Tibial artery (tissue), 4 donors: ENCODE measurements around the gene LEKR1.

Experiments
- DNase-seq, 2 donors: peaks; one replicate each; pipeline ENCODE4 v3.0.0-alpha.2; 2019
- H3K27ac ChIP-seq, 2 donors: fragments of 200-600 bp; sonication (generic) in 1 of 2; 1 replicate in 1 of 2; 2 replicates in 1 of 2; pipeline ENCODE4 v1.5.1; 2018 to 2019; ENCODE audit warnings: mild to moderate bottlenecking in 1 of 2
- H3K27me3 ChIP-seq, 2 donors: fragments of 200-600 bp; sonication (generic) in 1 of 2; one replicate each; pipeline versions ENCODE4 v1.5.1 to v1.6.0; 2016 to 2019
- H3K36me3 ChIP-seq, 3 donors: fragments of 200-600 bp; sonication (generic) in 2 of 3; one replicate each; pipeline ENCODE4 v1.5.1; 2016 to 2019; ENCODE audit warnings: mild to moderate bottlenecking in 2 of 3
- H3K4me1 ChIP-seq, 4 donors: fragments of 200-600 bp; sonication (generic) in 2 of 4; 1 replicate in 3 of 4; 2 replicates in 1 of 4; pipeline ENCODE4 v1.5.1; 2016 to 2019
- H3K4me3 ChIP-seq, 2 donors: fragments of 200-600 bp; sonication (generic) in 1 of 2; 1 replicate in 1 of 2; 2 replicates in 1 of 2; pipeline ENCODE4 v1.5.1; 2018 to 2019; ENCODE audit warnings: mild to moderate bottlenecking in 2 of 2
- H3K9me3 ChIP-seq, 3 donors: fragments of 200-600 bp; sonication (generic) in 1 of 3; one replicate each; pipeline ENCODE4 v1.5.1; 2016 to 2019
- intact Hi-C: fragments of 100-400 bp; cut with DNase I; formaldehyde crosslinking; loops from one replicate; pipeline ENCODE4 v1.15.0; 2023; ENCODE audit warnings: low total_unique reads
- TF ChIP-seq, protein P1 (sequence below), 2 experiments: fragments of 200-600 bp in 1 of 2; fragments of 450-650 bp in 1 of 2; IDR thresholded peaks; one replicate each; pipeline ENCODE4 v1.5.1; 2017 to 2019; ENCODE audit warnings: antibody characterized with exemption in 2 of 2, mild to moderate bottlenecking in 1 of 2, moderate library complexity in 1 of 2

LEKR1 gene

GRCh38 chr3:156826144-156826895 is at the start of gene LEKR1:
LEKR1 (plus strand) TSS chr3:156826353; CDS start chr3:156829330, 2,977 bp downstream.
- H3K27ac ChIP-seq: peak within 1 kb of the TSS; percentile 84 to 89
- H3K36me3 ChIP-seq: no peaks in the 10 kb centered on the region
- DNase-seq: peak; percentile 76 to 91
- no peaks in the 10 kb centered on the region for H3K9me3 ChIP-seq
- peaks cover 0 to 7% (median 3%) of the 10 kb centered on the region in 4 donors for H3K4me1 ChIP-seq
- H3K4me3 ChIP-seq: peak within 1 kb of the TSS; percentile 67 to 74
- intact Hi-C loops: loop anchor here (5.0 to 10.0 kb wide), 3 partner anchors 149 to 308 kb away; partner anchors contain the start of gene SSR3
- TF ChIP-seq, protein P1, sequence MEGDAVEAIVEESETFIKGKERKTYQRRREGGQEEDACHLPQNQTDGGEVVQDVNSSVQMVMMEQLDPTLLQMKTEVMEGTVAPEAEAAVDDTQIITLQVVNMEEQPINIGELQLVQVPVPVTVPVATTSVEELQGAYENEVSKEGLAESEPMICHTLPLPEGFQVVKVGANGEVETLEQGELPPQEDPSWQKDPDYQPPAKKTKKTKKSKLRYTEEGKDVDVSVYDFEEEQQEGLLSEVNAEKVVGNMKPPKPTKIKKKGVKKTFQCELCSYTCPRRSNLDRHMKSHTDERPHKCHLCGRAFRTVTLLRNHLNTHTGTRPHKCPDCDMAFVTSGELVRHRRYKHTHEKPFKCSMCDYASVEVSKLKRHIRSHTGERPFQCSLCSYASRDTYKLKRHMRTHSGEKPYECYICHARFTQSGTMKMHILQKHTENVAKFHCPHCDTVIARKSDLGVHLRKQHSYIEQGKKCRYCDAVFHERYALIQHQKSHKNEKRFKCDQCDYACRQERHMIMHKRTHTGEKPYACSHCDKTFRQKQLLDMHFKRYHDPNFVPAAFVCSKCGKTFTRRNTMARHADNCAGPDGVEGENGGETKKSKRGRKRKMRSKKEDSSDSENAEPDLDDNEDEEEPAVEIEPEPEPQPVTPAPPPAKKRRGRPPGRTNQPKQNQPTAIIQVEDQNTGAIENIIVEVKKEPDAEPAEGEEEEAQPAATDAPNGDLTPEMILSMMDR (IDR thresholded peaks at IDR 0.05): no peak
- no peaks in the 10 kb centered on the region for H3K27me3 ChIP-seq

DNA sequence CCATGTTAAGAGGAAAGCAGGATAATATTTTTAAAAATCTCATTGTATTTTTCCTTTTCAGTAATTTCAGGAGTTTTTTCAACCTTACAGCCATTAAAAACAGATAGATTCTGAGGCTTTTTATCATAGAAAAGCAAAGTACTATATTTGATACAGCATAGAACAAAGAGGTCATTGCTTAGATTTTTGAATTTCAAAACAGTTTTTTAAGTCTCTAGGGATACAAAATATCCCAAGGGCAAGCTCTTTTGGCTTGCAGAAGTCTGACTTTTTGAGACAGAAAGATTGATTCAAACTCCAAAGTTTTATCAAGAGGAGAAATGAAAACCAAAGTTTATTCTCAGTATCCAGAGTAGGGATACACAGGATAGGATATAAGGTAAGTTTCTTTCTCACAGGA is 49.3 kb upstream of the LEKR1 start:
- no peak overlapping the region for H3K4me3 ChIP-seq
- DNase-seq: no peak
- peaks cover 0 to 4% (median 0%) of the 10 kb centered on the region in 4 donors for H3K4me1 ChIP-seq
- TF ChIP-seq, protein P1 (IDR thresholded peaks at IDR 0.05): no peak
- intact Hi-C loops: no loop called here
- no peaks in the 10 kb centered on the region for H3K27me3 ChIP-seq
- H3K9me3 ChIP-seq: no peaks in the 10 kb centered on the region
- H3K27ac ChIP-seq: no peak overlapping the region
- no peaks in the 10 kb centered on the region for H3K36me3 ChIP-seq

DNA sequence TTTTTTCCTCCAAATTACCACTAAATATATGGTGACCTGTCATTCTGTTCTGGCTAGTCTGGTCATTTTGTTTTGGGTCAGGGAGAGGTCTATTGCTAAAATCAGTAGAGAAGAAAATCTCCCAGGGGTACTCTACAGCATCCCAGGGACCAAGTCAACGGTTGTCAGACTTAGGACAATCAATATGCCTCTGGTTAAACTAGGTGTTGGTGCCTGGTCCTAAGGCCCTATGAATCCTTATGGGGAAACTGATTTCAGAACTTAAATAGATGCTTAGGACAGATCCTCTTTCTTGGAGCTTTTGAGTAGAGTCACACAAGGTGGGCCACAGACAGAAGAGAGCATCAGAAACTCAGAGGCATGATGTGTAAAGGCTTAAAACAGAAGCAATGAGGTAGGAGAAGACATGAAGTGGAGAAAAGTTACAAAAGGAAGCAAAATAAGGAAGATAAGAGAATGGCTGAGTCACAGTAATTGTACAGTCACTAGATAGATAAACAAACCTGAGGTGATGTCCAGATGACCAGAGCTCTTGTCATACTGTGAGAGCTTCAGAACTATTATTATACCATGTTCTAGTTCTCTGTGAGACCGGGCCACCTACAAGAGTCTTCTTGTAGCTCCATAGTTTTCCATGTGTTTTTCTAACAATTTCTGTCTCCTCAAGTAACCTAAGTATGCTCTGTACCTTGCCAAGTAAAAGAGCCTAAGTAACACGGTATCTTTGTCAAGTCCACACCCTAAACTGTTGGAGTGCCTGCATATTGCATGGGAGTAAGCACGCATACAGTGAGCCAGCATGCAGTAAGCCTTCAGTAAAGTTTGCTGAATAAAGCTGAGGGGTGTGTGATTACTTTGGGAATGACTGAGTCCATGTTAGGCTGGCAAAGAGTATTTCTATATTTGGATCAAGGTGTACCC is 44.6 kb upstream of the LEKR1 start:
- no peaks in the 10 kb centered on the region for H3K9me3 ChIP-seq
- intact Hi-C loops: no loop called here
- no peak overlapping the region for H3K4me3 ChIP-seq
- TF ChIP-seq, protein P1 (IDR thresholded peaks at IDR 0.05): no peak
- no peak for DNase-seq
- no peaks in the 10 kb centered on the region for H3K27me3 ChIP-seq
- peaks cover 0 to 5% (median 2%) of the 10 kb centered on the region in 4 donors for H3K4me1 ChIP-seq
- H3K36me3 ChIP-seq: no peaks in the 10 kb centered on the region
- no peak overlapping the region for H3K27ac ChIP-seq

GRCh38 chr3:156782319-156782718 is 43.8 kb upstream of the LEKR1 start:
- Histone ChIP-seq H3K36me3 (no peaks in the 10 kb centered on the region), H3K4me3 (no peak overlapping the region), H3K27me3 (no peaks in the 10 kb centered on the region), H3K4me1 (peaks cover 0 to 5% (median 0%) of the 10 kb centered on the region in 4 donors), H3K27ac (no peak overlapping the region), H3K9me3 (no peaks in the 10 kb centered on the region)
- intact Hi-C loops: no loop called here
- DNase-seq: no peak
- TF ChIP-seq, protein P1 (IDR thresholded peaks at IDR 0.05): no peak

DNA sequence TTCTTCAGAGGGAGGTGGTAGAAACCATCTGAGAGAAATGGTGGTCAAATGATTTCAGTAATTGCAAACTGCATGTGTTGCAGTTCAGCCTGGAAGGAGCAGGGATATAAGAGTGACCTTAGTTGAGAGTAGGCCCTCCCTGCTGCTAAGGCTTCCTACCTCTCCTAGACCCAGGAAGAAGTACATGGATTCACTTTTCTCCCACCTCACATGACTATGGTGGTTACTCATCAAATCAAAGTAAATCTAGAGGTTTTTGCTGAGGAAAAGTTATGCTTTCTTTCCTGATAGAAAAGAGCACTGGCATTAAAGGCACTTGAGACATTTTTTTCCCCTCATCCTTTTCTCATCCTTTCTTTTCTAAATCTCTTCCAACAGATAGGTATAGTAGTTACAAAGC is 43.2 kb upstream of the LEKR1 start:
- Histone ChIP-seq H3K27ac (no peak overlapping the region), H3K36me3 (no peaks in the 10 kb centered on the region), H3K27me3 (no peaks in the 10 kb centered on the region), H3K9me3 (no peaks in the 10 kb centered on the region), H3K4me3 (no peak overlapping the region), H3K4me1 (peaks cover 0 to 5% (median 0%) of the 10 kb centered on the region in 4 donors)
- intact Hi-C loops: no loop called here
- DNase-seq: no peak
- TF ChIP-seq, protein P1 (IDR thresholded peaks at IDR 0.05): no peak
